Parathyroid adenoma (tissue), 2 donors: ENCODE results near the gene CHD9.

ENCODE experiments used
- H2AFZ ChIP-seq: fragments of 300-600 bp; sonication (generic); one replicate; pipeline ENCODE4 v1.7.0; 2017; ENCODE audit warnings: antibody characterized with exemption, mild to moderate bottlenecking
- H3K27ac ChIP-seq: fragments of 300-600 bp; sonication (generic); one replicate; pipeline ENCODE4 v1.7.0; 2017
- H3K27me3 ChIP-seq: fragments of 300-600 bp; sonication (generic); one replicate; pipeline ENCODE4 v1.7.0; 2017; ENCODE audit warnings: low read length; ENCODE audit not compliant: control insufficient read depth, insufficient read depth
- H3K36me3 ChIP-seq: fragments of 300-600 bp; sonication (generic); one replicate; pipeline ENCODE4 v1.7.0; 2017; ENCODE audit warnings: low read length; ENCODE audit not compliant: control insufficient read depth, insufficient read depth
- H3K4me1 ChIP-seq: fragments of 300-600 bp; sonication (generic); one replicate; pipeline ENCODE4 v1.7.0; 2017; ENCODE audit warnings: control low read depth
- H3K4me2 ChIP-seq: fragments of 300-600 bp; sonication (generic); one replicate; pipeline ENCODE4 v1.7.0; 2017; ENCODE audit warnings: low read length
- H3K4me3 ChIP-seq: fragments of 300-600 bp; sonication (generic); one replicate; pipeline ENCODE4 v1.7.0; 2017; ENCODE audit warnings: low read depth, low read length
- H3K79me2 ChIP-seq: fragments of 300-600 bp; sonication (generic); one replicate; pipeline ENCODE4 v1.7.0; 2017; ENCODE audit warnings: control low read depth
- H3K9ac ChIP-seq: fragments of 300-600 bp; sonication (generic); one replicate; pipeline ENCODE4 v1.7.0; 2017; ENCODE audit warnings: mild to moderate bottlenecking
- H3K9me3 ChIP-seq: fragments of 300-600 bp; sonication (generic); one replicate; pipeline ENCODE4 v1.7.0; 2017; ENCODE audit warnings: low read length; ENCODE audit not compliant: control insufficient read depth
- TF ChIP-seq, protein P1 (sequence below): fragments of 300-600 bp; sonication (generic); IDR thresholded peaks from one replicate; pipeline ENCODE4 v1.7.0; 2017; ENCODE audit warnings: antibody characterized with exemption, mild to moderate bottlenecking
- donor health status: primary hyperparathyroidism.

CHD9 gene

DNA sequence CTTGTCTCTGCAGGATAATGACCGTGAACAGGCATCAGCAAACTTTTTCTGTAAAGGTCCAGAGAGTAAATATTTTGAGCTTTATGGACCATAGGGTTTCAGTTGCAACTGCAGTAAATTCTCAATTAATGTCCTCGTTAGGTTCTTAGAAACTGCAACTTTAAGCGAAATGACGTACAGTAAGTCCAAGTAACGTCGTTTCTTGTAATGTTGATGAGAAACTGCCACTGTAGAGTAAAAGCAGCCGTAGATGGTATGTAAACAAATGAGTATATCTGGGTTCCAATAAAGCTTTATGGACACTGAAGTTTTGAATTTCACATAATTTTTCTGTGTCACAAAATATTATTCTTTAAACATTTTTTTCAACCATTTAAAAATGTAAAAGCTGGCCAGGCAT, 4.9 kb downstream of the CHD9 start:
- Histone ChIP-seq H3K36me3 (no peaks in the 10 kb centered on the region), H2AFZ (no peak overlapping the region), H3K4me3 (no peak overlapping the region), H3K9me3 (no peaks in the 10 kb centered on the region), H3K9ac (no peak overlapping the region), H3K4me1 (peaks cover 7% of the 10 kb centered on the region), H3K27ac (no peak overlapping the region), H3K4me2 (no peak overlapping the region), H3K79me2 (peaks cover 55% of the 10 kb centered on the region), H3K27me3 (no peaks in the 10 kb centered on the region)
- TF ChIP-seq, protein P1, sequence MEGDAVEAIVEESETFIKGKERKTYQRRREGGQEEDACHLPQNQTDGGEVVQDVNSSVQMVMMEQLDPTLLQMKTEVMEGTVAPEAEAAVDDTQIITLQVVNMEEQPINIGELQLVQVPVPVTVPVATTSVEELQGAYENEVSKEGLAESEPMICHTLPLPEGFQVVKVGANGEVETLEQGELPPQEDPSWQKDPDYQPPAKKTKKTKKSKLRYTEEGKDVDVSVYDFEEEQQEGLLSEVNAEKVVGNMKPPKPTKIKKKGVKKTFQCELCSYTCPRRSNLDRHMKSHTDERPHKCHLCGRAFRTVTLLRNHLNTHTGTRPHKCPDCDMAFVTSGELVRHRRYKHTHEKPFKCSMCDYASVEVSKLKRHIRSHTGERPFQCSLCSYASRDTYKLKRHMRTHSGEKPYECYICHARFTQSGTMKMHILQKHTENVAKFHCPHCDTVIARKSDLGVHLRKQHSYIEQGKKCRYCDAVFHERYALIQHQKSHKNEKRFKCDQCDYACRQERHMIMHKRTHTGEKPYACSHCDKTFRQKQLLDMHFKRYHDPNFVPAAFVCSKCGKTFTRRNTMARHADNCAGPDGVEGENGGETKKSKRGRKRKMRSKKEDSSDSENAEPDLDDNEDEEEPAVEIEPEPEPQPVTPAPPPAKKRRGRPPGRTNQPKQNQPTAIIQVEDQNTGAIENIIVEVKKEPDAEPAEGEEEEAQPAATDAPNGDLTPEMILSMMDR, result no peak

DNA sequence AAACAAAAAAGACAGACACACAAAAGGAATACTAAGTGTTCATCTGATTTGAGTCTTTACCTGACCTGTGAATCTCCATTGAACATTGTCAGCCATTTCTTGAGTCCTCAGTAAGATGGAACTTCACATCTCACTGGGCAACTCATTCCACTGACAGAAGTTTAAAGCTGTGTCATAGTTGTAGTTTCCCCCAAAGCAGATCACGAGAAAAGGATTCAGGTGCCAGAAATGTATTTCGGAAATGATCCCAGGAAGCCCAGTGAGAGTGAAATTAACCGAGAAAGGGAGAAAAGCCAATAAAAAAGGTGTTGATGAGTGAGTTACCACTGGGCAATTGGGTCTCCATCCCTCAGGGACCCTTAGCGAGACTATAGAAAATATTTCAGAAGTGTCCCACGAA, 6.5 kb downstream of the CHD9 start:
- Histone ChIP-seq H3K27ac (no peak overlapping the region), H3K4me1 (no peaks in the 10 kb centered on the region)

DNA sequence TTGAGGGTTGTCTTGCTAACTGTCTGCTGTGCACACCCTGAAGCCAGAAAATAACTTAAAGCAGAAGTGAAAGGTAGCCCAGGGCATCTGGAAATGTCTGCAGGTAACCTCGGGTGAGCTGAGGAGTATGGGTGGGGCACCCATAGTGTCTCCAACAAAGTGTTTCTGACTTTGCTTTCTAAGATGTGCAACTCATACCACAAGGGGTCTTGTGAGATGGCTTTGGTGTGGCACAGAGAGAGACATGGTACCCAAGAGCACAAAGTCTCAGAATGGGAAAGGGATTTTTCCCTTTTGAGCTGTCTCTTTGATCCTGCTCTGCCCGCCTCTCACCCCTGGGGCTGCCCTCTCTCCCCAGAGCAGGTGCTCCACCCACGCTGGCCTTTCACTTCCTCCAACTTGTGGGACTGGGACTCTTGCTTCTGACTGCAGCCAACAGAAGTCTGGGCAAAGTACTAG, 6.9 kb downstream of the CHD9 start:
- Histone ChIP-seq H3K4me2 (no peak overlapping the region), H3K4me1 (no peaks in the 10 kb centered on the region), H2AFZ (no peak overlapping the region), H3K9me3 (no peaks in the 10 kb centered on the region), H3K9ac (no peak overlapping the region), H3K79me2 (peaks cover 42% of the 10 kb centered on the region), H3K27me3 (no peaks in the 10 kb centered on the region), H3K4me3 (no peak overlapping the region), H3K36me3 (no peaks in the 10 kb centered on the region), H3K27ac (no peak overlapping the region)
- TF ChIP-seq, protein P1, result no peak

More for the DNA sequence above, 6.5 kb downstream of the CHD9 start:
- Histone ChIP-seq H2AFZ (no peak overlapping the region), H3K4me3 (no peak overlapping the region), H3K9me3 (no peaks in the 10 kb centered on the region), H3K79me2 (peaks cover 47% of the 10 kb centered on the region), H3K9ac (no peak overlapping the region), H3K36me3 (no peaks in the 10 kb centered on the region), H3K4me2 (no peak overlapping the region), H3K27me3 (no peaks in the 10 kb centered on the region)
- TF ChIP-seq, protein P1, result no peak

DNA sequence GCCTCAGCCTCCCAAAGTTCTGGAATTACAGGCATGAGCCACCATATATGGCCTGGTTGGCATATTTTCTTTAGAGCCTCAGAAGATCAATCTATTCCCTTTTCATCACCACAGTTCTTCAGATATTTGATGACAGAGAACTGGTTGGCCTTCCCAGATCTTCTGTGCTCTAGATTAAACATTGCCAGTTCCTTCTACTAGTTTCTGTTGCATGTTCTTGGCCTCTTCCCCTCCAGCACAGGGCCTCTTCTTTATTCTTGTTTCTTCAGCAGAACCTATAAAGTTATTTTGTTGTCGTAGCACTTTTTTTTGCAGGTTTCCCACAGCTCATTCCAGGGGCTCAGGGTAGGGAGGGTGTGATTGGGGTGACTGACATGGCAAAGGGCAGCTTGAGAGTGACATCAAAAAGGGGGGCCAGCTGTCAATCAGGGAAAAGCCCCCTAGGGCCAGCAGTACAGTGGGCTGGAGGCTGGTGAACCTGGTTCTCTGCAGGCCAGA, 9.3 kb downstream of the CHD9 start:
- H3K79me2 ChIP-seq, result peaks cover 36% of the 10 kb centered on the region
- H3K4me1 ChIP-seq, result no peaks in the 10 kb centered on the region
- no peaks in the 10 kb centered on the region for H3K36me3 ChIP-seq
- H3K9me3 ChIP-seq, result no peaks in the 10 kb centered on the region
- no peak overlapping the region for H2AFZ ChIP-seq
- H3K27ac ChIP-seq, result no peak overlapping the region
- H3K27me3 ChIP-seq, result no peaks in the 10 kb centered on the region
- TF ChIP-seq, protein P1, result no peak
- no peak overlapping the region for H3K4me3 ChIP-seq
- no peak overlapping the region for H3K9ac ChIP-seq
- H3K4me2 ChIP-seq, result no peak overlapping the region

DNA sequence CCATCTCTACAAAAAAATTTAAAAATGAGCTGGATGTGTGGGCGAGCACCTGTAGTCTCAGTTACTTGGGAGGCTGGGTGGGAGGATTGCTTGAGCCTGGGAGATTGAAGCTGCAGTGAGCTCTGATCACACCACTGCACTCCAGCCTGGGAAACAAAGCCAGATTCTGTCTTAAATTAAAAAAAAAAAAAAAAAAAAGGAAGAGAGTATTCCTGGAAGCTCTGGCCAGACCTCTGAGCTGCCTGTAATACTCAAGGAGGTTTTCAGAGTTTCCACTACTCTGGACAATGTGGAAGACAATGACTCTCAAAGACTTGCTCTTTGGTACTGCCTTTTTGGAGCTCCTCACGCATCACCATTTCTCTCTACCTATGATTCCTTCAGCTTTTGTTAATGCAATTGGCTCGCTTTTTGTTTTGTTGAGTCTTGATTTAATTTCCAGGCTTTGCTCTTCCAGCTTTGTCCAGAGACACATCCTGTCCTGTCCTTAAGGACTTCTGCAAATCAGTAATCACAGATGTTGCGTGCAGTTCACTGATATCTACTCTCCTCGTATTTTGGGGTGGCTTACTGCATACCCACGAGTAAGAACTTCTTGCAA, 10.8 kb downstream of the CHD9 start:
- Histone ChIP-seq H3K4me2 (no peak overlapping the region), H3K27ac (no peak overlapping the region), H3K9me3 (no peaks in the 10 kb centered on the region), H2AFZ (no peak overlapping the region), H3K9ac (no peak overlapping the region), H3K27me3 (no peaks in the 10 kb centered on the region), H3K79me2 (peaks cover 32% of the 10 kb centered on the region), H3K4me1 (no peaks in the 10 kb centered on the region), H3K36me3 (no peaks in the 10 kb centered on the region), H3K4me3 (no peak overlapping the region)
- TF ChIP-seq, protein P1, result no peak
